Panc1 (cell line): ENCODE data around the gene FAR2. TPM values are rescaled to one million over a fixed set of nuclear protein-coding genes. Genes with fewer than 3 reads are reported as not detected.

Source experiments
- ATAC-seq: fragments of 200-7000 bp; cut with Tn5 transposase; 2 replicates; pipeline ENCODE4 v1.9.1; 2020; ENCODE audit warnings: mild to moderate bottlenecking, moderate library complexity
- BruUV-seq: library from RNA; stranded (reverse); fragments of 400-500 nt; replicated peaks from 2 replicates; lab custom pipeline; 2021; lab: Mats Ljungman, UMichigan
- CTCF ChIA-PET: fragments of 300-600 bp; sonication (Branson Sonifier 250); formaldehyde crosslinking; loops from one replicate; lab custom pipeline; 2022; ENCODE audit warnings: antibody characterized with exemption; lab: Charles Lee
- POLR2A ChIA-PET: fragments of 300-600 bp; sonication (Branson Sonifier 250); formaldehyde crosslinking; loops from one replicate; lab custom pipeline; 2022; ENCODE audit warnings: antibody characterized with exemption; lab: Charles Lee
- DNase-seq: peaks from one replicate; pipeline ENCODE4 v3.0.0-alpha.2; 2010; ENCODE audit warnings: low read depth, low spot score
- H3K27ac ChIP-seq: 2 replicates; pipeline ENCODE4 v1.5.1; 2011; ENCODE audit warnings: mild to moderate bottlenecking, low read length, inconsistent platforms
- H3K27me3 ChIP-seq: fragments of 200-500 bp; sonication (Bioruptor generic); 2 replicates; pipeline ENCODE4 v1.6.0; 2014; ENCODE audit warnings: low read length, inconsistent platforms; ENCODE audit not compliant: control insufficient read depth, insufficient read depth
- H3K36me3 ChIP-seq: fragments of 200-500 bp; sonication (Bioruptor generic); 2 replicates; pipeline ENCODE4 v1.5.1; 2014; ENCODE audit warnings: inconsistent platforms, mild to moderate bottlenecking, low read length, moderate library complexity; ENCODE audit not compliant: control insufficient read depth, insufficient read depth
- H3K4me1 ChIP-seq: 2 replicates; pipeline ENCODE4 v1.5.1; 2011; ENCODE audit warnings: inconsistent platforms, mild to moderate bottlenecking, low read length, moderate library complexity; ENCODE audit not compliant: control insufficient read depth, insufficient read depth
- H3K4me3 ChIP-seq, 2 experiments: 2 replicates each; pipeline ENCODE4 v1.5.1; 2011 to 2012; ENCODE audit warnings: low read depth in 2 of 2, low read length in 2 of 2, mild to moderate bottlenecking in 2 of 2, inconsistent platforms in 1 of 2, moderate library complexity in 1 of 2
- H3K9me3 ChIP-seq: fragments of 200-500 bp; sonication (Bioruptor generic); 2 replicates; pipeline ENCODE4 v1.5.1; 2014; ENCODE audit warnings: low read depth, mild to moderate bottlenecking, inconsistent platforms, low read length, moderate library complexity; ENCODE audit not compliant: control insufficient read depth, insufficient read depth
- POLR2AphosphoS5 ChIP-seq: IDR thresholded peaks from 2 replicates; pipeline ENCODE4 v1.6.1; 2012; ENCODE audit warnings: mild to moderate bottlenecking, low read depth, low read length, moderate library complexity
- SIN3A ChIP-seq: IDR thresholded peaks from 2 replicates; pipeline ENCODE4 v1.6.1; 2012; ENCODE audit warnings: low read depth, mild to moderate bottlenecking, low read length, moderate library complexity, borderline replicate concordance; ENCODE audit not compliant: insufficient read depth
- TCF7L2 ChIP-seq: IDR thresholded peaks from 2 replicates; pipeline ENCODE4 v1.6.1; 2011; ENCODE audit warnings: mild to moderate bottlenecking, low read depth, low read length, inconsistent platforms
- in situ Hi-C: cut with HindIII; loops from 2 replicates; pipeline ENCODE4 v1.10.0; 2016; ENCODE audit warnings: low sequenced_read_pairs, low pct_unique_long_range_greater_than_20kb
- intact Hi-C: fragments of 100-400 bp; cut with micrococcal nuclease; formaldehyde crosslinking; loops from one replicate; pipeline ENCODE4 v1.10.0; 2022; ENCODE audit not compliant: unreplicated experiment
- total RNA-seq: library from RNA; stranded (reverse); gene quantifications from one replicate; pipeline ENCODE4 v1.2.1, GENCODE V29; 2021; ENCODE audit not compliant: unreplicated experiment
- TF ChIP-seq, protein P1 (sequence below), 2 experiments: IDR thresholded peaks; 2 replicates each; pipeline ENCODE4 v1.6.1; 2011 to 2012; ENCODE audit warnings: low read depth in 2 of 2, control low read depth in 1 of 2, low read length in 1 of 2, mild to moderate bottlenecking in 1 of 2, moderate library complexity in 1 of 2; ENCODE audit not compliant: insufficient read depth in 1 of 2
- TF ChIP-seq, protein P2 (sequence below): fragments of 450-650 bp; IDR thresholded peaks from 2 replicates; pipeline ENCODE4 v1.5.1; 2017; ENCODE audit warnings: mild to moderate bottlenecking

The FAR2 gene
- total RNA-seq, 1 experiment from 2014 or later, result 6.2 TPM

DNA sequence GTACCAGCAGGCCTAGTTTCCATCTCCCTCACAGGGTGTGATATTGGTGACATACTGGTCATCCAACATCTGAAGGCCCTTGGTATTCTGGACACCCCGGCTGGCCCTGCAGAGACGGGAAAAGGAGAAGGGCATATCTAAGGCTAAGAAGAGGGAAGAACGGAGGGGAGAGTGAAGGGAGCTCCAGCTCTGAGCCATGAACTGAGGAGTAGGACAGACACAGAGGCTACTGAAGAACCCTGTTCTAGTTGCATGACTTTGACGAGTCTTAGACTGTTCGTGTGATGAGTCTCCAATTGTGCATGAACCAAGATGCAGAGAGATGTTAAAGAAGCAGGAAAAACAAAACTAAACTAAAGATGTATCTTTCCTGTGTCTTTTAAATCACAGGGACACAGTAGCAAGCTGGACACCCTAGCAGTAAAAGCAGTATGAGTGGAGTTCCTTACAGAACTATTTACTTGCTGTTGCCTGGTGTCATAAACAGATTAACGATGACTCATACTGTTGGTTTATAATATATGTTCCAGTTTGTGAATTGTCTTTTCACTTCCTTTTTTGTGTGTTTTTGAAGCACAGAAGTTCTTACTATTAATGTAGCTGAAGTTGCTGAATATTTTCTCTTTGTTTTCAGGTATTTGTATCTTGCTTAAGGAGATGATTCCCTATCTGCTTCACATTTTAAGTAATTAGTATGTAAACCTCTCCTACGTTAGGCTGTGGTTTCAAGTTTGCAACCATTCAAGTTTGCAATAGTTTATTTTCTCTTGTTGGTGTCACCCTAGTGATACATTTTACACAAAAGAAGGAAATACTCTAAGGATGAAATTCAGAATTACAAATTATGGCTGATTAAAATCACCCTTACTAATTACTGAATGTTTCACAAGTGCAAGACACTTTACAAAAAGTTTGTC, 15.7 kb downstream of the FAR2 start:
- H3K27ac ChIP-seq, result no peak overlapping the region
- H3K27me3 ChIP-seq, result no peaks in the 10 kb centered on the region
- CTCF ChIA-PET, result no interaction called here
- TF ChIP-seq, protein P1, sequence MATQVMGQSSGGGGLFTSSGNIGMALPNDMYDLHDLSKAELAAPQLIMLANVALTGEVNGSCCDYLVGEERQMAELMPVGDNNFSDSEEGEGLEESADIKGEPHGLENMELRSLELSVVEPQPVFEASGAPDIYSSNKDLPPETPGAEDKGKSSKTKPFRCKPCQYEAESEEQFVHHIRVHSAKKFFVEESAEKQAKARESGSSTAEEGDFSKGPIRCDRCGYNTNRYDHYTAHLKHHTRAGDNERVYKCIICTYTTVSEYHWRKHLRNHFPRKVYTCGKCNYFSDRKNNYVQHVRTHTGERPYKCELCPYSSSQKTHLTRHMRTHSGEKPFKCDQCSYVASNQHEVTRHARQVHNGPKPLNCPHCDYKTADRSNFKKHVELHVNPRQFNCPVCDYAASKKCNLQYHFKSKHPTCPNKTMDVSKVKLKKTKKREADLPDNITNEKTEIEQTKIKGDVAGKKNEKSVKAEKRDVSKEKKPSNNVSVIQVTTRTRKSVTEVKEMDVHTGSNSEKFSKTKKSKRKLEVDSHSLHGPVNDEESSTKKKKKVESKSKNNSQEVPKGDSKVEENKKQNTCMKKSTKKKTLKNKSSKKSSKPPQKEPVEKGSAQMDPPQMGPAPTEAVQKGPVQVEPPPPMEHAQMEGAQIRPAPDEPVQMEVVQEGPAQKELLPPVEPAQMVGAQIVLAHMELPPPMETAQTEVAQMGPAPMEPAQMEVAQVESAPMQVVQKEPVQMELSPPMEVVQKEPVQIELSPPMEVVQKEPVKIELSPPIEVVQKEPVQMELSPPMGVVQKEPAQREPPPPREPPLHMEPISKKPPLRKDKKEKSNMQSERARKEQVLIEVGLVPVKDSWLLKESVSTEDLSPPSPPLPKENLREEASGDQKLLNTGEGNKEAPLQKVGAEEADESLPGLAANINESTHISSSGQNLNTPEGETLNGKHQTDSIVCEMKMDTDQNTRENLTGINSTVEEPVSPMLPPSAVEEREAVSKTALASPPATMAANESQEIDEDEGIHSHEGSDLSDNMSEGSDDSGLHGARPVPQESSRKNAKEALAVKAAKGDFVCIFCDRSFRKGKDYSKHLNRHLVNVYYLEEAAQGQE (IDR thresholded peaks at IDR 0.05; ENCODE audit: insufficient read depth in 1 of 2, low read depth in 2 of 2, low read length in 1 of 2), result no peak
- TF ChIP-seq, protein P2, sequence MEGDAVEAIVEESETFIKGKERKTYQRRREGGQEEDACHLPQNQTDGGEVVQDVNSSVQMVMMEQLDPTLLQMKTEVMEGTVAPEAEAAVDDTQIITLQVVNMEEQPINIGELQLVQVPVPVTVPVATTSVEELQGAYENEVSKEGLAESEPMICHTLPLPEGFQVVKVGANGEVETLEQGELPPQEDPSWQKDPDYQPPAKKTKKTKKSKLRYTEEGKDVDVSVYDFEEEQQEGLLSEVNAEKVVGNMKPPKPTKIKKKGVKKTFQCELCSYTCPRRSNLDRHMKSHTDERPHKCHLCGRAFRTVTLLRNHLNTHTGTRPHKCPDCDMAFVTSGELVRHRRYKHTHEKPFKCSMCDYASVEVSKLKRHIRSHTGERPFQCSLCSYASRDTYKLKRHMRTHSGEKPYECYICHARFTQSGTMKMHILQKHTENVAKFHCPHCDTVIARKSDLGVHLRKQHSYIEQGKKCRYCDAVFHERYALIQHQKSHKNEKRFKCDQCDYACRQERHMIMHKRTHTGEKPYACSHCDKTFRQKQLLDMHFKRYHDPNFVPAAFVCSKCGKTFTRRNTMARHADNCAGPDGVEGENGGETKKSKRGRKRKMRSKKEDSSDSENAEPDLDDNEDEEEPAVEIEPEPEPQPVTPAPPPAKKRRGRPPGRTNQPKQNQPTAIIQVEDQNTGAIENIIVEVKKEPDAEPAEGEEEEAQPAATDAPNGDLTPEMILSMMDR, result no peak
- in situ Hi-C loops, result no loop called here
- no peak overlapping the region for H3K4me3 ChIP-seq
- H3K9me3 ChIP-seq, result no peaks in the 10 kb centered on the region
- no TSS peak for BruUV-seq
- no peaks in the 10 kb centered on the region for H3K36me3 ChIP-seq
- no peaks in the 10 kb centered on the region for H3K4me1 ChIP-seq
- intact Hi-C loops, result no loop called here
- DNase-seq (no peak), ATAC-seq (peak; percentile 89)
- POLR2A ChIA-PET, result interaction anchor here (0.6 kb wide), 1 partner anchor 47 kb away, joined by 3 read pairs; no protein-coding TSS in a partner anchor

DNA sequence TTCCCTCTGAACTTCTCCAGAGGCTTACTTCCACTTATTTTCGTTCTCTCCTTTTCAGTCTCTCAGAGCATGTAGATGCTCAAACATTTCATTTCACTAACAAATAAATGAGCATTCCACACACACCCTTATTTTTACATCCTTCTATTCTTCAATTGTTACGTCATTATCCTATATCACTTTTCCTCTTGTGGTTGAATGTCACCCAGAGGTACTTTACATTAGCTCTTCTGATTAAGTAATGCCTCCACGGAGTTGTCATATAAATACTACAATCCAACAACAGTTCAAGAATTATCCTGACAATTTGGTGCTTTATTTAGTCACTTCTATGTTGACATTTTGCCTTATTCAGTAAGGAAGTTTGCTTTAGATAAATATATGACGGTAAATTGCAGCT, 18.4 kb downstream of the FAR2 start:
- TF ChIP-seq, protein P1 (IDR thresholded peaks at IDR 0.05; ENCODE audit: insufficient read depth in 1 of 2, low read depth in 2 of 2, low read length in 1 of 2), result no peak
- TF ChIP-seq, protein P2, result no peak
- TF ChIP-seq SIN3A (no peak), POLR2AphosphoS5 (no peak), TCF7L2 (no peak)
- Histone ChIP-seq H3K4me3 (no peak overlapping the region), H3K27ac (no peak overlapping the region), H3K9me3 (no peaks in the 10 kb centered on the region), H3K27me3 (no peaks in the 10 kb centered on the region), H3K36me3 (no peaks in the 10 kb centered on the region), H3K4me1 (no peaks in the 10 kb centered on the region)
- in situ Hi-C loops (no loop called here), intact Hi-C loops (no loop called here)
- BruUV-seq, result no TSS peak
- no peak for DNase-seq
- ATAC-seq, result no peak
- CTCF ChIA-PET, result no interaction called here
- POLR2A ChIA-PET, result no interaction called here
